ENCODE results near the gene DNMBP.

GRCh38 chr10:99973190-99973589, 36.6 kb downstream of the DNMBP start:
- TF ChIP-seq CTCF (IDR thresholded peaks at IDR 0.05; ENCODE audit: extremely low read depth in 1 of 2, insufficient read depth in 1 of 2, low read depth in 1 of 2, low read length in 2 of 2), result no peak
- TF ChIP-seq EZH2 (IDR thresholded peaks at IDR 0.05; ENCODE audit: borderline replicate concordance, low read depth, low read length, severe bottlenecking), result no peak
- TF ChIP-seq POLR2A (IDR thresholded peaks at IDR 0.05; ENCODE audit: low read depth, low read length), result no peak

Data from endothelial cell of umbilical vein (primary cell).